Upper lobe of left lung (tissue), 4 donors: ENCODE results near the gene SPRR5.

Experiments
- POLR2A ChIP-seq, 4 donors: fragments of 450-650 bp; IDR thresholded peaks; one replicate each; pipeline ENCODE4 v1.5.1; 2016 to 2017; ENCODE audit warnings: antibody characterized with exemption in 4 of 4, mild to moderate bottlenecking in 2 of 4
- POLR2AphosphoS5 ChIP-seq, 2 donors: sonication (generic); formaldehyde crosslinking; IDR thresholded peaks; one replicate each; pipeline ENCODE4 v1.5.1; 2017; ENCODE audit warnings: antibody characterized with exemption in 2 of 2
- TF ChIP-seq, protein P1 (sequence below), 6 experiments: fragments of 450-650 bp in 4 of 6; fragments of 200-600 bp in 2 of 6; sonication (generic) in 2 of 6; IDR thresholded peaks; one replicate each; pipeline ENCODE4 v1.5.1; 2016 to 2019; ENCODE audit warnings: antibody characterized with exemption in 6 of 6

DNA sequence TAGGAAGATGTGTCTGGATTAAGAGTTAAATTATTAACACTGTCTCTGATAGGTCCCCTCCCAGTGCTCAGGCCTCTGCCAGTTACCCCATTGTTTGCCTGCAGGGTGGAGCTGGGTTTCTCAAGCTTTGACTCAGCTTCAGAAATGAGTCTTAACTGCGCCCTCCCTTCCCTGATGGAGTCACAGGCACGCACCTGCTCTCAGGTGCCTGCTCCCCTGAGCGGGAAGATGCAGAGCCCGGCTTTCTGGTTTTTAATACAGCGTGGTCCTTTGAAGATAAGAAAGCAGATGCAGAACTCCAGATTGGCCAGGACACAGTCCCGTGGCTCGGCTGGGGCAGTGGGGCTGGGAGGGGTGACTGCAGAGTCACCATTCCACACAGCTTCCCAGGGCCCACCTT, 20.2 kb downstream of the SPRR5 start:
- TF ChIP-seq POLR2A (IDR thresholded peaks at IDR 0.05) (no peak), POLR2AphosphoS5 (IDR thresholded peaks at IDR 0.05) (no peak)
- TF ChIP-seq, protein P1, sequence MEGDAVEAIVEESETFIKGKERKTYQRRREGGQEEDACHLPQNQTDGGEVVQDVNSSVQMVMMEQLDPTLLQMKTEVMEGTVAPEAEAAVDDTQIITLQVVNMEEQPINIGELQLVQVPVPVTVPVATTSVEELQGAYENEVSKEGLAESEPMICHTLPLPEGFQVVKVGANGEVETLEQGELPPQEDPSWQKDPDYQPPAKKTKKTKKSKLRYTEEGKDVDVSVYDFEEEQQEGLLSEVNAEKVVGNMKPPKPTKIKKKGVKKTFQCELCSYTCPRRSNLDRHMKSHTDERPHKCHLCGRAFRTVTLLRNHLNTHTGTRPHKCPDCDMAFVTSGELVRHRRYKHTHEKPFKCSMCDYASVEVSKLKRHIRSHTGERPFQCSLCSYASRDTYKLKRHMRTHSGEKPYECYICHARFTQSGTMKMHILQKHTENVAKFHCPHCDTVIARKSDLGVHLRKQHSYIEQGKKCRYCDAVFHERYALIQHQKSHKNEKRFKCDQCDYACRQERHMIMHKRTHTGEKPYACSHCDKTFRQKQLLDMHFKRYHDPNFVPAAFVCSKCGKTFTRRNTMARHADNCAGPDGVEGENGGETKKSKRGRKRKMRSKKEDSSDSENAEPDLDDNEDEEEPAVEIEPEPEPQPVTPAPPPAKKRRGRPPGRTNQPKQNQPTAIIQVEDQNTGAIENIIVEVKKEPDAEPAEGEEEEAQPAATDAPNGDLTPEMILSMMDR (IDR thresholded peaks at IDR 0.05), result no peak
